GM19023 (cell line): ENCODE results near the gene NTNG1.

Experiments
- ATAC-seq: cut with Tn5 transposase; IDR thresholded peaks from one replicate; pipeline ENCODE4 v1.9.1; 2021; ENCODE audit warnings: mild to moderate bottlenecking, moderate library complexity; ENCODE audit not compliant: unreplicated experiment

The NTNG1 gene

GRCh38 chr1:107487506-107487905 is 346.7 kb downstream of the NTNG1 start:
- no peak for ATAC-seq

- ATAC-seq: no peak
Observed at GRCh38 chr1:107491582-107491981, 350.7 kb downstream of the NTNG1 start.

GRCh38 chr1:107493111-107493716 is 352.4 kb downstream of the NTNG1 start:
- ATAC-seq: no peak

GRCh38 chr1:107494061-107494460 is 353.2 kb downstream of the NTNG1 start:
- no peak for ATAC-seq

GRCh38 chr1:107496002-107496401 is 355.2 kb downstream of the NTNG1 start:
- no peak for ATAC-seq

- ATAC-seq: peak; percentile 98
Observed at GRCh38 chr1:107499139-107499744, 358.4 kb downstream of the NTNG1 start.

- no peak for ATAC-seq
Observed at GRCh38 chr1:107501081-107501605, 360.3 kb downstream of the NTNG1 start.

- ATAC-seq: no peak
Observed at GRCh38 chr1:107510347-107510746, 369.5 kb downstream of the NTNG1 start.

GRCh38 chr1:107512836-107513235 is 372.0 kb downstream of the NTNG1 start:
- ATAC-seq: no peak

- ATAC-seq: no peak
Observed at GRCh38 chr1:107514841-107515240, 374.0 kb downstream of the NTNG1 start.

- no peak for ATAC-seq
Observed at GRCh38 chr1:107515702-107516101, 374.9 kb downstream of the NTNG1 start.

GRCh38 chr1:107523061-107523460 is 382.2 kb downstream of the NTNG1 start:
- ATAC-seq: no peak

GRCh38 chr1:107523736-107524135 is 382.9 kb downstream of the NTNG1 start:
- ATAC-seq: no peak

- no peak for ATAC-seq
Observed at GRCh38 chr1:107524301-107524700, 383.5 kb downstream of the NTNG1 start.

- no peak for ATAC-seq
Observed at GRCh38 chr1:107525145-107525544, 384.3 kb downstream of the NTNG1 start.

GRCh38 chr1:107525961-107526360 is 385.1 kb downstream of the NTNG1 start:
- no peak for ATAC-seq

- ATAC-seq: no peak
Observed at GRCh38 chr1:107526524-107527198, 385.8 kb downstream of the NTNG1 start.

GRCh38 chr1:107529511-107530149 is 388.8 kb downstream of the NTNG1 start:
- peak; percentile 97 for ATAC-seq

GRCh38 chr1:107530543-107530942 is 389.7 kb downstream of the NTNG1 start:
- ATAC-seq: no peak

- ATAC-seq: no peak
Observed at GRCh38 chr1:107531065-107531908, 390.4 kb downstream of the NTNG1 start.

GRCh38 chr1:107532318-107532717 is 391.5 kb downstream of the NTNG1 start:
- ATAC-seq: no peak
